ENCODE measurements around the gene UBXN7.
"Not testable (repeated sequence)": the region's sequence is repeated elsewhere in the genome, so short reads cannot be mapped to it uniquely, and the experiment has no call there.

UBXN7 gene

DNA sequence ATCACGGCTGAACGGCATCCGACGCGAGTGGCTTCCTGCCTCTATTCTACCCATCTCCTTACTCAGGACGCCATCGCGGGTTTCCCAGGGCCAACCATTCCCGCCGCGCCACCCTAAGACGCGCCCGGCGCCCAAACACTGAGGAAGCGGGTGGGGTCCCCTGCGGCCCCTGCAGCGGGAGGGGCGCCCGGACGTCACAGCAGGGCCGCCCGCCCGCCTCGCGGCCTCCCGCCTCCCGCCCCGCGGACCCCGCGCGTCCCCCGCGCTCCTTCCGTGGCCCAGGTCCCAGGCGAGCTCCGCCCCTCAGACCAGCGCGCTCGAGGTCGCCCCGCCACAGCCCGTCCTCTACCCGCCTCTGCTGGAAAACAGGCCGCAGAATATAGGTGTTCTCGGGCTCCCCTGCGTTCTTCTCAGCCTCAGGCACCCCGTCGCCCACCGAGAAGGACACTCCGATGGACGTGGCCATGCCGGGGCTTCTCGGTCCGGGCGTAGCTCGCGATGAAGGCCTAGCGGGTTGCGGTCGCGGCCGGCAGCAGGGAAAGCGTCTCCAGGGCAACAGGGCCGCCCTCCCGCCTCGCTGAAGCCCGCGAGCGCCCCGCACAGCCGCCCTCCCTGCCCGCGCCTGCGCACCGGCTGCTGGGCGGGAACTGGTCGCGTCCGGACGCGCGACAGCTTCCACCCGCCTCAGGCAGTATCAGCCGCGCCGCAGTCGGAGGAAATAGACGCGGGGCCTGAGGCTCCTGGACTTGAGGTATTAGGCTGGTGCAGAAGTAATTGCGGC lies 114.3 kb downstream of the UBXN7 start, which contains the start of gene DYNLT2B:
Gene DYNLT2B, minus strand, starts transcription at position 554 of the 781 bp plus-strand sequence. Its CDS starts 88 bp downstream, at position 466.
- DNase-seq (ENCODE audit: low read depth in 2 of 2): peak; percentile 70 to 73

DNA sequence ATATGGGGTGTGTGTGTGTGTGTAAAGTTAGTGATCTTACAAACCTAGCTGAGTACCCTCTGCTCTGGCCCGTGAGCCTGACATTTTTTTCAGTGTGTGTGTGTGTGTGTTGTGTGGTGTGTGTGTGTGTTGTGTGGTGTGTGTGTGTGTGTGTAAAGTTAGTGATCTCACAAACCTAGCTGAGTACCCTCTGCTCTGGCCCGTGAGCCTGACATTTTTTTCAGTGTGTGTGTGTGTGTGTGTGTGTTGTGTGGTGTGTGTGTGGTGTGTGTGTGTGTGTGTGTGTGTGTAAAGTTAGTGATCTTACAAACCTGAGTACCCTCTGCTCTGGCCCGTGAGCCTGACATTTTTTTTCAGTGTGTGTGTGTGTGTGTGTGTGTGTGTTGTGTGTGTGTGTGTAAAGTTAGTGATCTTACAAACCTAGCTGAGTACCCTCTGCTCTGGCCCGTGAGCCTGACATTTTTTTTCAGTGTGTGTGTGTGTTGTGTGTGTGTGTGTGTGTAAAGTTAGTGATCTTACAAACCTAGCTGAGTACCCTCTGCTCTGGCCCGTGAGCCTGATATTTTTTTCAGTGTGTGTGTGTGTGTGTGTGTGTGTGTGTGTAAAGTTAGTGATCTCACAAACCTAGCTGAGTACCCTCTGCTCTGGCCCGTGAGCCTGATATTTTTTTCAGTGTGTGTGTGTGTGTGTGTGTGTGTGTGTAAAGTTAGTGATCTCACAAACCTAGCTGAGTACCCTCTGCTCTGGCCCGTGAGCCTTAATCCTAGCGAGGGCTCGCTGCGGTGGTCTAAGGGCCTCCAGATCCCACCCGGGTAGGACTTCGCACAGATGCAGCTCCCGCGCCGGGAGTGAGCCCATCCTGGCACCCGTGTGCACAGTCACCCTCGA lies 115.2 kb downstream of the UBXN7 start:
- DNase-seq (ENCODE audit: low read depth in 2 of 2): not testable (repeated sequence)

DNA sequence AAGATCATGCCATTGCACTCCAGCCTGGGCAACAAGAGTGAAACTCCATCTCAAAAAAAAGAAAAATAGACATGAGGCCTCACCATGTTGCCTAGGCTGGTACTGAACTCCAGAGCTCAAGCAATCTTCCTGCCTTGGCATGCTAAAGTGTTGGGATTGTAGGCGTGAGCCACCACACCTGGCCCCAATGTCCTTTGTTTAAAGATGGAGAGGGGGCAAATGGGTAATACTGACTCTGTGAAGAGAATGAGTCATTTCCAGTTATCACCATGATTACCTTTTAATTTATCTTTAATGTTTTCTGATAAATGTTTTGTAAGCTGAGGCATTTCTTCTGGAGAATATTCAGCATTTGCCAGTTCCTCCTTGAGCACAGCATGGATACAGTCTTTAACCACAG lies 116.4 kb downstream of the UBXN7 start:
- no peak for DNase-seq (ENCODE audit: low read depth in 2 of 2)

DNA sequence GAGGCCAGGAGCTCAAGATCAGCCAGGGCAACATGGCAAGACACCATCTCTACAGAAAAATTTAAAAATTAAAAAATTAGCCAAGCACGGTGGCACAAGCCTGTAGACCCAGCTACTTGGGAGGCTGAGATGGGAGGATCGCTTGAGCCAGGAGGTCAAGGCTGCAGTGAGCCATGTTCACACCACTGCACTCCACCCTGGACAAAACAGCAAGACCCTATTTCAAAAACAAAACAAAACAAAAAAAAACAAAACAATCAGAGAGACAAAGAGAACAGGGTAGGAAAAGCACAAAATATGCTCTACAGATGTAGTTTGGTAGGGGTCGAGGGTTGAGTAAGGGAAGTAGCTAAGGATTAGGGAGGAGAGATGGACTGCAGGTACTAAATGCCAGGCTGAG lies 117.6 kb downstream of the UBXN7 start:
- DNase-seq (ENCODE audit: low read depth in 2 of 2): no peak

DNA sequence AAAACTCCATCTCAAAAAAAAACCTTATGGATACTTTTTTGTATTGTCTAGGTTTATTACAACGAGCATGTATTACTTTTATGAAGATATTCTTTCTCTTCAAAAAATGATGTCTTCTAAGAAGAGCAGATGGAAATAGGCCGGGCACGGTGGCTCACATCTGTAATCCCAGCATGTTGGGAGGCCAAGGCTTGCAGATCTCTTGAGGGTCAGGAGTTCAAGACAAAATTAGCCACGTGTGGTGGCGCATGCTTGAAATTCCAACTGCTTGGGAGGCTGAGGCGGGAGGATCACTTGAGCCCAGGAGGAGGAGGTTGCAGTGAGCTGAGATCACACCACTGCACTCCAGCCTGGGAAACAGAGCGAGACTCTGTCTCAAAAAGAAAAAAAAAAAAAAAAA lies 118.1 kb downstream of the UBXN7 start:
- not testable (repeated sequence) for DNase-seq (ENCODE audit: low read depth in 2 of 2)

DNA sequence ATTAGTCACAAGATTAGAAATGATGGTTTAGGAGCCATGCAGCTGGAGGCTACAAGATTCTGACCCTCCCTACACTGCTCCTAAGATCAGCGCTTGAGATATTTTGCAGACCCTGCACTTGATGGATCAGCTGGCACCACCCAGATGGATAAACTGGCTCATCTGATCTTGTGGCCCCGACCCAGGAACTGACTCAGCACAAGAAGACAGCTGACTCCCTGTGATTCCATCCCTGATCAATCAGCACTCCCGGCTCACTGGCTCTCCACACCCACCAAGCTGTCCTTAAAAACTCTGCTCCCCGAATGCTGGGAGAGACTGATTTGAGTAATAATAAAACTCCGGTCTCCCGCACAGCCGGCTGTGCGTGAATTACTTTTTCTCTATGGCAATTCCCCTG lies 129.3 kb downstream of the UBXN7 start:
- DNase-seq (ENCODE audit: low read depth in 2 of 2): not testable (repeated sequence)

DNA sequence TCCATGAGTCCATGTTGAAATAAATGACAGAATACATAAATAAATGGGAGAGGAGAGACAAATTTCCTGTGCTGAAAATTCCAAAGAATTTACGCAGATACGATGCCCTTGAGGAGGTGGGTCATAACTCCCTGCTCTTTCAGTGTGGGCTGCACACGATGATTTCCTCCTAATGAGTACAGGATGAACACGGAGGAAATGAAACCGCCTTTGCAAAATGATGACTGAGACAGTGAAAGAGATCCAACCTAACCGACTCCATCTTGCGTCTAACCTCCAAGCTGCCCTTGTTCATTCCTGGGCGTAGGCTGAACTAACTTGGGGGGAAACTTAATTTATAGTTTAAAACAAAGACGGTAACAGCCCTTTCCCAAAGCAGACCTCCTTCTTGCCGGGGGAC lies 129.7 kb downstream of the UBXN7 start:
- DNase-seq (ENCODE audit: low read depth in 2 of 2): not testable (repeated sequence)

DNA sequence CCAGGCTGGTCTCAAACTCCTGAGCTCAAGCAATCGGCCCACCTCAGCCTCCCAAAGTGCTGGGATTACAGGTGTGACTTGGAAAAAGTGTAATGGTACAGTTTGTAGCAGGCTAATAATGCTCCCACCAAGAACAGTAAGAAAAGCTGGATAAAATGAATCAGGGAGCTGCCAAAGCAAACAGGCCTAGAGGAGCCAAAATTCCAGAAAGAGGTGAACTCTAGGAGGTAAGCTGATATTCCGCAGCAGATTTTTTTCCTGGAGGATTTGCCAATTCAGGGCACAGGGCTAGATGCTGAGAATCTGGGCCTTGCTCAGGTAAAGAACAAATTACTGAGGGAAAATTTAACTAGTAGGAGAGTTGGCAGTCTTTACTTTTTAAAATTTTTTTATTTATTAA lies 133.7 kb downstream of the UBXN7 start:
- DNase-seq (ENCODE audit: low read depth in 2 of 2): no peak

Measured in activated CD8-positive, alpha-beta memory T cell treated with anti-CD3 and anti-CD28 coated beads for 4 hours (primary cell).